ENCODE results near the gene KATNAL2.

The KATNAL2 gene

DNA sequence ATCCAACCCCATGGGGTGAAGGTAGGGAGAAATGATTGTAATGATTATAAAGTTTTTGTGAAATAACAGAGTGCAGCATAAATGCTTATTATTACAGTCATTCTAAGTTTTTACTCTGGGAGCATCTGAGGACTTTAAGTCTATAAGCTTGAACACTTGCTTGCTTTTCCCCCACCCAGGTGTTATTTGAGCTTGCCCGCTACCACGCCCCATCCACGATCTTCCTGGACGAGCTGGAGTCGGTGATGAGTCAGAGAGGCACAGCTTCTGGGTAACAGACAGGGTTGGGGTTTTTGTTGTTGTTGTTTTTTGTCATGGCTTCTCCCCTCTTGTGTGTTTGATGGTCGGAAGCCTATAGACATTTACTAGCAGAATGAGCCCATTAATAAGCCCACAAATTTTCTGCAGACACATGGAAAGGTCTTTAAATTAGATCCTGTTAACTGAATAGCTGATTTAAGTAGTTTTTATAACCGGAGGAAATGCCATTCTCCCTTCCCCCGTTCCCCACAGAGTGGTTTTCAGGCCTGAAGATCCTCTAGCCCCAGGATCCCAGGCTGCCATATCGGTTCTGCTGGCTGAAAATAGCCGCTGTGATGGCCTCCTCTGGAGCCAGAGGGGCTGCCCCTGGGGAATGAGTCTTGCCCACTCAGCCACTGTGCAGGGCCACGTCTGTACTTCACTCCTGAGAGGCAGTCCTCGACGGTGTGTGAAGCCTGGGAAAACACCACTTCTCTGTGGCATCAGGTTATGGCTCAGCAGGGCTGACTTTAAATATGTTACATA, 157.9 kb downstream of the KATNAL2 start:
- H3K4me3 ChIP-seq (ENCODE audit: low read depth, low read length) = no peak overlapping the region
- no peaks in the 10 kb centered on the region for H3K36me3 ChIP-seq
- no peak for DNase-seq
- TF ChIP-seq, protein P1, sequence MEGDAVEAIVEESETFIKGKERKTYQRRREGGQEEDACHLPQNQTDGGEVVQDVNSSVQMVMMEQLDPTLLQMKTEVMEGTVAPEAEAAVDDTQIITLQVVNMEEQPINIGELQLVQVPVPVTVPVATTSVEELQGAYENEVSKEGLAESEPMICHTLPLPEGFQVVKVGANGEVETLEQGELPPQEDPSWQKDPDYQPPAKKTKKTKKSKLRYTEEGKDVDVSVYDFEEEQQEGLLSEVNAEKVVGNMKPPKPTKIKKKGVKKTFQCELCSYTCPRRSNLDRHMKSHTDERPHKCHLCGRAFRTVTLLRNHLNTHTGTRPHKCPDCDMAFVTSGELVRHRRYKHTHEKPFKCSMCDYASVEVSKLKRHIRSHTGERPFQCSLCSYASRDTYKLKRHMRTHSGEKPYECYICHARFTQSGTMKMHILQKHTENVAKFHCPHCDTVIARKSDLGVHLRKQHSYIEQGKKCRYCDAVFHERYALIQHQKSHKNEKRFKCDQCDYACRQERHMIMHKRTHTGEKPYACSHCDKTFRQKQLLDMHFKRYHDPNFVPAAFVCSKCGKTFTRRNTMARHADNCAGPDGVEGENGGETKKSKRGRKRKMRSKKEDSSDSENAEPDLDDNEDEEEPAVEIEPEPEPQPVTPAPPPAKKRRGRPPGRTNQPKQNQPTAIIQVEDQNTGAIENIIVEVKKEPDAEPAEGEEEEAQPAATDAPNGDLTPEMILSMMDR (IDR thresholded peaks at IDR 0.05; ENCODE audit: low read depth, low read length) = no peak
- no peaks in the 10 kb centered on the region for H3K27me3 ChIP-seq (ENCODE audit: insufficient read depth, low read depth, severe bottlenecking)
- H3K27ac ChIP-seq = no peak overlapping the region
- H3K9me3 ChIP-seq (ENCODE audit: severe bottlenecking) = no peaks in the 10 kb centered on the region

DNA sequence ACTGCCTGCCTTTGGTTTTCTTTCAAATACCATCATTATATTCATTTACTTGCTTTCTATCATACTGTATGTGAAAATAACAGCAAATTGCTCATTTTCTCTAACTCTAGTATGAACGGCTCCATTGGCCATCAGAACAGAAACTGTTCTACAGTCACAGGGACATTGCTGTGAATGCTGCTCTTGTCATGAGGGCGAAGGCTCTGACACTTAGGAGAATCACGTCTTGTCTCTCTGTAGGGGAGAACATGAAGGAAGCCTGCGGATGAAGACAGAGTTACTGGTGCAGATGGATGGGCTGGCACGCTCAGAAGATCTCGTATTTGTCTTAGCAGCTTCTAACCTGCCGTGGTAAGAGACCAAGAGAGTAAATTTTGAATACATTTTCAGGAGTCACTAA, 159.7 kb downstream of the KATNAL2 start:
- DNase-seq = no peak
- Histone ChIP-seq H3K4me3 (ENCODE audit: low read depth, low read length) (no peak overlapping the region), H3K27ac (no peak overlapping the region), H3K27me3 (ENCODE audit: insufficient read depth, low read depth, severe bottlenecking) (no peaks in the 10 kb centered on the region), H3K36me3 (no peaks in the 10 kb centered on the region), H3K9me3 (ENCODE audit: severe bottlenecking) (no peaks in the 10 kb centered on the region)
- TF ChIP-seq, protein P1 (IDR thresholded peaks at IDR 0.05; ENCODE audit: low read depth, low read length) = no peak

DNA sequence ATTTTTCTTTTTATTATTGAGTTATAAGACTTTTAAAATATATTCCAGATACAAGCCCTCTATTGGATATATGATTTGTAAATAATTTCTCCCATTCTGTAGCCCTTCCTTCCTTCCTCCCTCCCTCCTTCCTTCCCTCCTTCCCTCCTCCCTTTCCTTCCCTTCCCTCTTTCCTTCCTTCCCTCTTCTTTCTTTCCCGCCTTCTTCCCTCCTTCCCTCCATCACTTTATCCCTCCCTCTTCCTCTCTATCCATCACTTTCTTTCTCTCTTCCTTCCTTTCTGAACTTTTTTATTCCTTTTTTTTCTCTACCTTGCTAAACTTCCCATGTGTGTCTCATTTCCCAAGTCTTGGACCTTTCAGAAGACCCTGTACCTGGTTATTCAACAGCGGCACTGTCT, 163.5 kb downstream of the KATNAL2 start:
- TF ChIP-seq, protein P1 (IDR thresholded peaks at IDR 0.05; ENCODE audit: low read depth, low read length) = no peak
- H3K36me3 ChIP-seq = no peaks in the 10 kb centered on the region
- no peak overlapping the region for H3K27ac ChIP-seq
- H3K27me3 ChIP-seq (ENCODE audit: insufficient read depth, low read depth, severe bottlenecking) = no peaks in the 10 kb centered on the region
- H3K4me3 ChIP-seq (ENCODE audit: low read depth, low read length) = no peak overlapping the region
- no peak for DNase-seq
- H3K9me3 ChIP-seq (ENCODE audit: severe bottlenecking) = no peaks in the 10 kb centered on the region

DNA sequence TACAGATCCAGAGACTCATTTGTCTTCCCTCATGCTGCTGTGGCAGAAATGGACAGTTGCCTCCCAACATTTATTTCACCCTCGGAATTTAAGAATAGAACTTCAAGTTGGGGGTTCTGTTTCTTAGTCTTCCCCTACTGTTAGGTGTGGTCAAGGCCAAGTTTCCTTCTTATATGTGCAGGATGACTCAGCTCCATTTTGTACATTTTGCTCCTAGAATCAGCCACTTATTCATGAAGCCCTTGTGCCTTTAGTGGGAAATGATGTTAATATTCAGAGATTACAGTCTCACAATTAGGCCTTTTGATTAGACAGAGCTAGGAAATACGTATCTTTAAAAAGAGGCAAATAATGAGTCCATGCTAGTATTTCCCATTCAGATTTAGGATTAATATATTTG, 164.2 kb downstream of the KATNAL2 start:
- DNase-seq = no peak
- Histone ChIP-seq H3K27me3 (ENCODE audit: insufficient read depth, low read depth, severe bottlenecking) (no peaks in the 10 kb centered on the region), H3K4me3 (ENCODE audit: low read depth, low read length) (no peak overlapping the region)

DNA sequence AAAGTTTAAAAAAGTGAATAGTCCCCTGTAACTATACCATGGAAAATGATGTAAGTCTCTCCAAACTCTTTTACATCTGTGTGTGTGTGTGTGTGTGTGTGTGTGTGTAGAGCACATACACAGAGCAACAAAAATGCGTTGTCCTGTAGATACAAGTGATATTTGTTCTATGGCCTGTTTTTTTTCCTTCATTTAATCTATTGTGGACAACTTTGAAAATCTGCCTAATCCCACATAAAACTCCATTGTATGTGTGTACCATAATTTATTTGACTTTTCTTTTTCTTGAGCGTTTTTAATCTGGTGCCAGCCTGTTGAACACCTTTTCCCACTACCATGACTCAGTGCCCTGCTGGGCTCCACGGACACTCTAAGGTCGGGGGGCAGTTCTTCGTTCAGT, 170.3 kb downstream of the KATNAL2 start:
- no peak overlapping the region for H3K27ac ChIP-seq
- TF ChIP-seq, protein P1 (IDR thresholded peaks at IDR 0.05; ENCODE audit: low read depth, low read length) = no peak
- no peaks in the 10 kb centered on the region for H3K27me3 ChIP-seq (ENCODE audit: insufficient read depth, low read depth, severe bottlenecking)
- no peaks in the 10 kb centered on the region for H3K36me3 ChIP-seq
- H3K4me3 ChIP-seq (ENCODE audit: low read depth, low read length) = no peak overlapping the region
- H3K9me3 ChIP-seq (ENCODE audit: severe bottlenecking) = no peaks in the 10 kb centered on the region
- no peak for DNase-seq

More for the DNA sequence above, 164.2 kb downstream of the KATNAL2 start:
- H3K36me3 ChIP-seq = no peaks in the 10 kb centered on the region
- no peak overlapping the region for H3K27ac ChIP-seq
- TF ChIP-seq, protein P1 (IDR thresholded peaks at IDR 0.05; ENCODE audit: low read depth, low read length) = no peak
- no peaks in the 10 kb centered on the region for H3K9me3 ChIP-seq (ENCODE audit: severe bottlenecking)

DNA sequence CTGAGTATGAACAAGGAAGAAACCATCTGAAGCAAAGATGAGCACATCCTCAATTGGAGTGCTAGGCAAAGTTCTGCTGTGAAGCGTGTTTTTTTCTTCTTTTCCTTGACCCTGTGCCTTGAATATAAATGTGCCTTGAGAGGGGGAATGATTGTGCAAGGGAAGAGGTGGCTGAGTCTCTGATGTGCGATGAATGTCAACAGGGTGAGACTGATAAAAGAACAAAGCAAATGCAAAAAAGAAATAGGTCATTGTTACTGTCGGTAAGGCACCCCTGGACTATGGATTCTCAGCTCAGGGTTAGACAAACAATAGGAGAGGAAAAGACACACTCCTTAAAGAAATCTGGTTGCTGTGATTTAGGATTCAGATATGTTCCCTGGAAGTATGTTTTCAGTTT, 178.4 kb downstream of the KATNAL2 start:
- no peak for DNase-seq
- H3K36me3 ChIP-seq = no peaks in the 10 kb centered on the region
- H3K4me3 ChIP-seq (ENCODE audit: low read depth, low read length) = no peak overlapping the region

More for the DNA sequence above, 178.4 kb downstream of the KATNAL2 start:
- no peak overlapping the region for H3K27ac ChIP-seq
- H3K27me3 ChIP-seq (ENCODE audit: insufficient read depth, low read depth, severe bottlenecking) = no peaks in the 10 kb centered on the region
- TF ChIP-seq, protein P1 (IDR thresholded peaks at IDR 0.05; ENCODE audit: low read depth, low read length) = no peak
- H3K9me3 ChIP-seq (ENCODE audit: severe bottlenecking) = no peaks in the 10 kb centered on the region

All from WERI-Rb-1 (cell line).